Peyer's patch (tissue), 4 donors: Measurements from ENCODE around the gene CDX2.

Experiments
- CTCF ChIP-seq, 6 experiments: fragments of 450-650 bp in 4 of 6; fragments of 200-600 bp in 2 of 6; sonication (generic) in 1 of 6; IDR thresholded peaks; one replicate each; pipeline ENCODE4 v1.5.1; 2017 to 2019; ENCODE audit warnings: antibody characterized with exemption in 6 of 6, mild to moderate bottlenecking in 3 of 6, moderate library complexity in 1 of 6
- POLR2A ChIP-seq, 2 donors: fragments of 450-650 bp; IDR thresholded peaks; one replicate each; pipeline ENCODE4 v1.5.1; 2017; ENCODE audit warnings: antibody characterized with exemption in 2 of 2, mild to moderate bottlenecking in 2 of 2, moderate library complexity in 2 of 2

- no peak for TF ChIP-seq CTCF (IDR thresholded peaks at IDR 0.05)
- peak in 1 of 2 donors; percentile 32 for TF ChIP-seq POLR2A (IDR thresholded peaks at IDR 0.05)
Observed at GRCh38 chr13:27965740-27966640, 3.1 kb downstream of the CDX2 start.
